ENCODE data around the gene COX4I1. TPM values are rescaled to one million over a fixed set of nuclear protein-coding genes. Genes with fewer than 3 reads are reported as not detected.

COX4I1 gene
- total RNA-seq, 3 donors from 2014 or later = 355 to 425 (median 400) TPM

- Histone ChIP-seq H3K36me3 (no peaks in the 10 kb centered on the region), H3K4me3 (no peak overlapping the region), H3K4me1 (no peaks in the 10 kb centered on the region), H3K9me3 (no peaks in the 10 kb centered on the region), H3K27me3 (no peaks in the 10 kb centered on the region), H3K27ac (no peak overlapping the region)
- DNase-seq (ENCODE audit: low spot score in 2 of 2) = no peak
- TF ChIP-seq CTCF (IDR thresholded peaks at IDR 0.05) = no peak
- no peak for TF ChIP-seq POLR2A (IDR thresholded peaks at IDR 0.05)
- TF ChIP-seq POLR2AphosphoS5 (IDR thresholded peaks at IDR 0.05) = no peak
- intact Hi-C loops (cut with DNase I; ENCODE audit: low total_unique reads) = no loop called here
Observed at GRCh38 chr16:85765767-85766166, 33.7 kb upstream of the COX4I1 start.

DNA sequence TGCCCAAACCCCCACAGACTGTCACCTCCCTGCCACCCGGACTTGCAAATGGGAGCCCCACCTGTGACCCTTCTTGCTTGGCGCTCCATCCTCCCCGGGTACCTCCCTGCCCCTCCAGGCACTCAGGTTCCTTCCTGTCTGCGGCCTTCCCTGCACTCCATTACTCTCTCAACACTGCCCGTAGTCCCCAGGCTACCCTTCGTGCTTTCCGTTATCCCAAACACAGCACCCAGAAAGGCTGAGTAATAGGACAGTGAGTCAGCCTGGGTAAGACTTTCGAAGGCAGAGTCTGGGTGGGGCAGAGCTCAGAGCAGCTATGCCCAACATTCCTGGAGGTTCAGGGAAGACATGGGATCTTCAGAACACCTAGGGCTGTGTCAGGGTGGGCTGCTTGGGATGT, 32.0 kb upstream of the COX4I1 start:
- H3K9me3 ChIP-seq = no peaks in the 10 kb centered on the region
- no peaks in the 10 kb centered on the region for H3K4me1 ChIP-seq
- no peak overlapping the region for H3K4me3 ChIP-seq
- intact Hi-C loops (cut with DNase I; ENCODE audit: low total_unique reads) = no loop called here
- no peak for TF ChIP-seq POLR2AphosphoS5 (IDR thresholded peaks at IDR 0.05)
- TF ChIP-seq POLR2A (IDR thresholded peaks at IDR 0.05) = no peak
- no peak for TF ChIP-seq CTCF (IDR thresholded peaks at IDR 0.05)
- DNase-seq (ENCODE audit: low spot score in 2 of 2) = no peak
- H3K36me3 ChIP-seq = no peaks in the 10 kb centered on the region
- H3K27me3 ChIP-seq = no peaks in the 10 kb centered on the region
- H3K27ac ChIP-seq = no peak overlapping the region

GRCh38 chr16:85768199-85768598, 31.3 kb upstream of the COX4I1 start:
- Histone ChIP-seq H3K9me3 (no peaks in the 10 kb centered on the region), H3K27me3 (no peaks in the 10 kb centered on the region), H3K36me3 (no peaks in the 10 kb centered on the region), H3K4me3 (no peak overlapping the region), H3K4me1 (no peaks in the 10 kb centered on the region), H3K27ac (no peak overlapping the region)
- no peak for DNase-seq (ENCODE audit: low spot score in 2 of 2)
- intact Hi-C loops (cut with DNase I; ENCODE audit: low total_unique reads) = no loop called here
- TF ChIP-seq CTCF (IDR thresholded peaks at IDR 0.05) (no peak), POLR2AphosphoS5 (IDR thresholded peaks at IDR 0.05) (no peak), POLR2A (IDR thresholded peaks at IDR 0.05) (no peak)

- Histone ChIP-seq H3K36me3 (no peaks in the 10 kb centered on the region), H3K9me3 (no peaks in the 10 kb centered on the region), H3K27ac (no peak overlapping the region), H3K27me3 (no peaks in the 10 kb centered on the region), H3K4me1 (no peaks in the 10 kb centered on the region), H3K4me3 (no peak overlapping the region)
- no peak for DNase-seq (ENCODE audit: low spot score in 2 of 2)
- intact Hi-C loops (cut with DNase I; ENCODE audit: low total_unique reads) = no loop called here
- TF ChIP-seq CTCF (IDR thresholded peaks at IDR 0.05) (no peak), POLR2A (IDR thresholded peaks at IDR 0.05) (no peak), POLR2AphosphoS5 (IDR thresholded peaks at IDR 0.05) (no peak)
Observed at GRCh38 chr16:85770741-85771140, 28.8 kb upstream of the COX4I1 start.

DNA sequence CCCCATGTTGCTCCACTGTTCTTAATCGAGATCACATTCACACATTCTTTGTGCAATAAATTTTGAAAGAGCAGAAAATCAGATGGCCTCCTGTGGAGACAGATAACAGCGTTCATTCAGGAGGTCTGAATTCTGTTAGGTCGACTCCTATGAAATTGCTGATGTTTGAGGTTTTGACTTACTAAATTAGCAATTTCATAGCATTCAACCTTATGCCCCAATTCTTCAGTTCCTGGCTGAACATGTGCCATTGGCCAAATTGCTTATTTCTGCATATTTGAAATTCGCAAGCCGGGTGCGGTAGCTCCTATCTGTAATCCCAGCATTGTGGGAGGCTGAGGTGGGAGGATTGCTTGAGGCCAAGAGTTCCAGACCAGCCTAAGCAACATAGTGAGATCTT, 26.5 kb upstream of the COX4I1 start:
- H3K27me3 ChIP-seq = no peaks in the 10 kb centered on the region
- H3K36me3 ChIP-seq = no peaks in the 10 kb centered on the region
- no peak for DNase-seq (ENCODE audit: low spot score in 2 of 2)
- TF ChIP-seq CTCF (IDR thresholded peaks at IDR 0.05) = no peak
- no peak for TF ChIP-seq POLR2AphosphoS5 (IDR thresholded peaks at IDR 0.05)
- TF ChIP-seq POLR2A (IDR thresholded peaks at IDR 0.05) = no peak
- no peak overlapping the region for H3K27ac ChIP-seq
- intact Hi-C loops (cut with DNase I; ENCODE audit: low total_unique reads) = no loop called here
- H3K4me3 ChIP-seq = no peak overlapping the region
- H3K4me1 ChIP-seq = peaks cover 0 to 9% of the 10 kb centered on the region in 2 donors
- H3K9me3 ChIP-seq = no peaks in the 10 kb centered on the region
